GM12878 (cell line): Measurements from ENCODE around the gene SLC23A2. TPM values are rescaled to one million over a fixed set of nuclear protein-coding genes. Genes with fewer than 3 reads are reported as not detected.

Source experiments
- CREB1 ChIP-seq: IDR thresholded peaks from 2 replicates; pipeline ENCODE4 v1.6.1; 2012; ENCODE audit warnings: low read depth, mild to moderate bottlenecking, inconsistent platforms
- FOS ChIP-seq: IDR thresholded peaks from 3 replicates; pipeline ENCODE4 v1.6.1; 2011; ENCODE audit warnings: borderline replicate concordance; ENCODE audit not compliant: insufficient read length; ENCODE audit errors: extremely low read depth
- HDAC6 ChIP-seq: fragments of 200-600 bp; sonication (generic); IDR thresholded peaks from one replicate; pipeline ENCODE4 v1.8.0; 2017; ENCODE audit warnings: antibody characterized with exemption; ENCODE audit not compliant: unreplicated experiment
- HSF1 ChIP-seq: fragments of 150-350 bp; IDR thresholded peaks from 2 replicates; pipeline ENCODE4 v1.6.1; 2014; ENCODE audit warnings: mild to moderate bottlenecking, low read depth, low read length
- IKZF1 ChIP-seq: fragments of 450-650 bp; conservative IDR thresholded peaks from 2 replicates; pipeline ENCODE4 v1.6.1; 2017; ENCODE audit warnings: antibody characterized with exemption, mild to moderate bottlenecking
- JUNB ChIP-seq: IDR thresholded peaks from 2 replicates; pipeline ENCODE4 v1.6.1; 2016; ENCODE audit warnings: antibody characterized with exemption, mild to moderate bottlenecking
- KDM1A ChIP-seq: fragments of 200-600 bp; sonication (generic); IDR thresholded peaks from 2 replicates; pipeline ENCODE4 v1.6.1; 2016; ENCODE audit warnings: borderline replicate concordance
- LARP7 ChIP-seq: fragments of 450-650 bp; IDR thresholded peaks from 2 replicates; pipeline ENCODE4 v1.6.1; 2017; ENCODE audit warnings: mild to moderate bottlenecking
- MAX ChIP-seq: IDR thresholded peaks from 2 replicates; pipeline ENCODE4 v1.6.1; 2012; ENCODE audit warnings: low read depth, low read length, improper control_type of control experiment
- MLLT1 ChIP-seq: fragments of 450-650 bp; IDR thresholded peaks from 2 replicates; pipeline ENCODE4 v1.6.1; 2016; ENCODE audit warnings: mild to moderate bottlenecking
- MTA2 ChIP-seq: fragments of 450-650 bp; IDR thresholded peaks from 2 replicates; pipeline ENCODE4 v1.6.1; 2016; ENCODE audit warnings: low read depth, mild to moderate bottlenecking, moderate library complexity
- NFXL1 ChIP-seq: fragments of 450-650 bp; IDR thresholded peaks from 2 replicates; pipeline ENCODE4 v1.6.1; 2017; ENCODE audit warnings: antibody characterized with exemption, mild to moderate bottlenecking, borderline replicate concordance
- PAX5 ChIP-seq: IDR thresholded peaks from 2 replicates; pipeline ENCODE4 v1.6.1; 2011; ENCODE audit warnings: low read depth, low read length, borderline replicate concordance
- RELA ChIP-seq: fragments of 450-650 bp; IDR thresholded peaks from 2 replicates; pipeline ENCODE4 v1.8.0; 2014; ENCODE audit warnings: borderline replicate concordance; ENCODE audit not compliant: partially characterized antibody
- SMC3 ChIP-seq: IDR thresholded peaks from 2 replicates; pipeline ENCODE4 v1.6.1; 2011; ENCODE audit warnings: low read length, improper control_type of control experiment, borderline replicate concordance
- USF2 ChIP-seq: IDR thresholded peaks from 2 replicates; pipeline ENCODE4 v1.6.1; 2011; ENCODE audit warnings: low read depth, low read length, improper control_type of control experiment, borderline replicate concordance
- ZBTB4 ChIP-seq: fragments of 450-650 bp; formaldehyde crosslinking; IDR thresholded peaks from 2 replicates; pipeline ENCODE4 v1.4.0; 2022; ENCODE audit warnings: mild to moderate bottlenecking, moderate library complexity
- ZNF24 ChIP-seq: fragments of 450-650 bp; IDR thresholded peaks from 2 replicates; pipeline ENCODE4 v1.6.1; 2017; ENCODE audit warnings: antibody characterized with exemption, mild to moderate bottlenecking
- ZNF274 ChIP-seq: IDR thresholded peaks from one replicate; pipeline ENCODE4 v1.8.0; 2011; ENCODE audit not compliant: insufficient read length, insufficient read depth
- ZNF622 ChIP-seq: fragments of 450-650 bp; IDR thresholded peaks from 2 replicates; pipeline ENCODE4 v1.6.1; 2017; ENCODE audit warnings: mild to moderate bottlenecking, inconsistent platforms
- polyA plus RNA-seq, 11 experiments: library from polyadenylated mRNA; depleted of rRNA in 4 of 11; unstranded in 6 of 11; stranded (reverse) in 5 of 11; fragments of >200 nt; fragmentation: Nextera tagmentation in 4 of 11; fragmentation: Illumina TruSeq in 1 of 11; extraction: Ambion mirVana in 4 of 11; extraction: Trizol in 1 of 11; gene quantifications; 1 replicate in 1 of 11; 2 replicates in 10 of 11; pipeline versions ENCODE4 v1.2.1 to v1.2.3, GENCODE V29; 2011 to 2016; ENCODE audit warnings: inconsistent platforms in 2 of 11, missing spikeins in 2 of 11, low read depth in 1 of 11
- total RNA-seq, 4 experiments: library from RNA; depleted of rRNA in 3 of 4; stranded (reverse); fragments of >200 nt in 3 of 4; fragmentation: Illumina TruSeq in 1 of 4; extraction: Trizol in 1 of 4; gene quantifications; 2 replicates each; pipeline versions ENCODE4 v1.2.1 to v1.2.3, GENCODE V29; 2013 to 2021

Gene SLC23A2
- total and polyA plus RNA-seq, 10 of the 15 experiments (the other 5 are each of a cell fraction or from before 2014, with no cell fraction given): 4.4 to 56.1 (median 35.5) TPM

DNA sequence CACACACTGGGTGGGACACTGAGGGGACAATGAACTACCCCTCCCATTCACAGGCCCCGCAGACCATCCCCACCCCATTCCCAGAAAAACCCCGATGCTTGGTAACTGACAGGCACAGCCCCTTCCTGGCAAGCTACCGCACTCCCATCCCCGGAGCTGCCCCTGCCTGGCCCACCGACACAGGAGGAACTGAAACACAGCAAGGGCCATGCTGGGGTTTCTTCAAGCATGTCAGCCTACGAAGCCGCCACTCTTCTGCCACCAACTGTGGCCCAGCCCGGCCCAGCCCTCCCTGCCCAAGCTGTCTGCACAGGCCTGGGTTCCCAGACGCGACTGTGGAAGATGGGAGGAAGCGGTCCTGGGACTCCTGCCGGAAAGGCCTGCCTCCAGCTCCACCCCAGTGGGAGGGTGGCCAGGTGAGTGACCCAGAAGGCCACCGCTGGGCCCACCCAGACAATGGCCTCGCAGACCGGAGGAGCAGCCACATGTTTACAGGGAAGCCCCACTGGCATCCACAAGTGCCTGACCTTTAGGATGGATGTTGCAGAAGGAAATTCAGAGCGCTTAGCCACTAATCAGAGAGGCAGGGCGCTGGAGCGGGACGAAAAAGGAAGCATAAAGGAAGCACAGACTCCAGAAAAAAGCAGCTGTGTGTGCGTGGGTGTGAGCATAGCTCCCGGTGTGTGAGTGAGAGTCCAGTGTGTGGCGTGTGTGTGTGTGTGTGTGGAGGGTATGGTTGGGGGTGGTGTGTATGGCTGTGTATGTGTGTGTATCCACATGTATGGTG lies 188.0 kb downstream of the SLC23A2 start (continued):
- TF ChIP-seq MAX: peak; percentile 78
- 0 out of 2 replicates have a peak, but pooled peaks have one; percentile 3 for TF ChIP-seq ZNF24
- TF ChIP-seq IKZF1: peak; percentile 89
- TF ChIP-seq MLLT1: peak; percentile 74
- TF ChIP-seq FOS: no peak
- TF ChIP-seq CREB1: no peak
- TF ChIP-seq JUNB: no peak
- peak; percentile 38; the same call in 1 of the 2 replicates for TF ChIP-seq MTA2
- no peak for TF ChIP-seq USF2
- TF ChIP-seq ZNF622: no peak
- TF ChIP-seq HDAC6: no peak
- no peak for TF ChIP-seq ZBTB4 (CRISPR knock-in tag)
- no peak for TF ChIP-seq NFXL1
- no peak for TF ChIP-seq HSF1
- TF ChIP-seq LARP7: 0 out of 2 replicates have a peak, but pooled peaks have one; percentile 44
- no peak for TF ChIP-seq ZNF274
- no peak for TF ChIP-seq SMC3
- TF ChIP-seq PAX5: peak; percentile 79
- TF ChIP-seq KDM1A: no peak
- no peak for TF ChIP-seq RELA
